Endothelial cell of umbilical vein (primary cell): ENCODE measurements around the gene ALK. TPM values are rescaled to one million over a fixed set of nuclear protein-coding genes. Genes with fewer than 3 reads are reported as not detected.

ENCODE experiments used
- BruUV-seq: library from RNA; stranded (reverse); fragments of 400-500 nt; replicated peaks from 2 replicates; lab custom pipeline; 2021; lab: Mats Ljungman, UMichigan
- CTCF ChIA-PET: fragments of 300-600, 350-600 bp; sonication (Branson Sonifier 250); formaldehyde crosslinking; loops from one replicate; lab custom pipeline; 2021; ENCODE audit warnings: antibody characterized with exemption, inconsistent platforms; lab: Charles Lee
- POLR2A ChIA-PET: fragments of 300-600, 350-600 bp; sonication (Branson Sonifier 250); formaldehyde crosslinking; loops from one replicate; lab custom pipeline; 2021; ENCODE audit warnings: antibody characterized with exemption, inconsistent platforms; lab: Charles Lee
- DNase-seq: peaks from one replicate; pipeline ENCODE4 v3.0.0-alpha.2; 2011; ENCODE audit warnings: low read depth, low spot score
- FAIRE-seq: peaks from 2 replicates; lab custom pipeline; 2011; peaks lifted over from hg19 to GRCh38; lab: Jason Lieb, UNC
- H2AFZ ChIP-seq: 2 replicates; pipeline ENCODE4 v1.6.0; 2012; ENCODE audit warnings: low read depth, low read length, control low read depth, inconsistent platforms
- H3K27ac ChIP-seq: 2 replicates; pipeline ENCODE4 v1.5.1; 2011; ENCODE audit warnings: low read depth, mild to moderate bottlenecking, control low read depth, low read length, moderate library complexity; ENCODE audit not compliant: insufficient read depth
- H3K27me3 ChIP-seq, 2 experiments: 2 replicates each; pipeline versions ENCODE4 v1.6.0 to v1.6.1; 2011; ENCODE audit warnings: low read length in 2 of 2, mixed read lengths in 1 of 2; ENCODE audit not compliant: control insufficient read depth in 2 of 2, insufficient read depth in 2 of 2
- H3K36me3 ChIP-seq, 2 experiments: 2 replicates in 1 of 2; 3 replicates in 1 of 2; pipeline ENCODE4 v1.5.1; 2011; ENCODE audit warnings: low read length in 2 of 2, mild to moderate bottlenecking in 1 of 2, moderate library complexity in 1 of 2; ENCODE audit not compliant: control insufficient read depth in 2 of 2, insufficient read depth in 2 of 2; ENCODE audit errors: extremely low read depth in 1 of 2
- H3K4me1 ChIP-seq: 3 replicates; pipeline ENCODE4 v1.5.1; 2011; ENCODE audit warnings: mild to moderate bottlenecking, low read length; ENCODE audit not compliant: control insufficient read depth, insufficient read depth; ENCODE audit errors: extremely low read depth
- H3K4me2 ChIP-seq: 2 replicates; pipeline ENCODE4 v1.6.1; 2011; ENCODE audit warnings: low read length, control low read depth, mixed read lengths; ENCODE audit not compliant: insufficient read depth
- H3K4me3 ChIP-seq, 3 experiments: fragments of 200-600 bp in 1 of 3; sonication (generic), shearing (Covaris generic) in 1 of 3; replicated peaks in 1 of 3; 2 replicates each; pipeline ENCODE4 v1.5.1; 2011 to 2016; ENCODE audit warnings: control low read depth in 3 of 3, low read length in 3 of 3, mild to moderate bottlenecking in 2 of 3, inconsistent platforms in 1 of 3, low read depth in 1 of 3, moderate library complexity in 1 of 3; ENCODE audit not compliant: insufficient read depth in 1 of 3
- H3K79me2 ChIP-seq: 2 replicates; pipeline ENCODE4 v1.6.0; 2012; ENCODE audit warnings: low read length, inconsistent platforms; ENCODE audit not compliant: control insufficient read depth, insufficient read depth
- H3K9ac ChIP-seq: replicated peaks from 2 replicates; pipeline ENCODE3; 2011; ENCODE audit warnings: low read length, control low read depth; ENCODE audit not compliant: insufficient read depth; ENCODE audit errors: extremely low read depth
- H3K9me1 ChIP-seq: replicated peaks from 3 replicates; pipeline ENCODE4 v1.6.0; 2011; ENCODE audit warnings: mild to moderate bottlenecking, low read length; ENCODE audit not compliant: control insufficient read depth, insufficient read depth; ENCODE audit errors: extremely low read depth
- H3K9me3 ChIP-seq: replicated peaks from 2 replicates; pipeline ENCODE4 v1.5.1; 2012; ENCODE audit warnings: low read length, inconsistent platforms; ENCODE audit not compliant: control insufficient read depth, insufficient read depth
- H4K20me1 ChIP-seq: replicated peaks from 2 replicates; pipeline ENCODE3; 2011; ENCODE audit warnings: mild to moderate bottlenecking, low read length; ENCODE audit not compliant: control insufficient read depth, insufficient read depth; ENCODE audit errors: extremely low read depth
- EZH2 ChIP-seq: IDR thresholded peaks from 2 replicates; pipeline ENCODE4 v1.6.1; 2012; ENCODE audit warnings: borderline replicate concordance, low read depth, mild to moderate bottlenecking, moderate library complexity, low read length, inconsistent platforms; ENCODE audit not compliant: severe bottlenecking
- FOS ChIP-seq: IDR thresholded peaks from 2 replicates; pipeline ENCODE4 v1.6.1; 2011; ENCODE audit warnings: mild to moderate bottlenecking, low read length, moderate library complexity, borderline replicate concordance; ENCODE audit not compliant: insufficient read depth
- GATA2 ChIP-seq: IDR thresholded peaks from 2 replicates; pipeline ENCODE4 v1.7.0; 2011; ENCODE audit warnings: low read depth, mild to moderate bottlenecking, moderate library complexity, mixed read lengths, low read length; ENCODE audit not compliant: insufficient read length, insufficient read depth
- JUN ChIP-seq: IDR thresholded peaks from 2 replicates; pipeline ENCODE4 v1.6.1; 2011; ENCODE audit warnings: borderline replicate concordance, low read depth; ENCODE audit not compliant: insufficient read length, insufficient read depth
- MYC ChIP-seq: IDR thresholded peaks from one replicate; pipeline ENCODE4 v1.6.1; 2011; ENCODE audit warnings: mild to moderate bottlenecking, low read depth, low read length
- POLR2A ChIP-seq: IDR thresholded peaks from 2 replicates; pipeline ENCODE4 v1.6.1; 2012; ENCODE audit warnings: low read depth, mild to moderate bottlenecking, control low read depth, low read length
- POLR2AphosphoS5 ChIP-seq: IDR thresholded peaks from 2 replicates; pipeline ENCODE4 v1.6.1; 2012; ENCODE audit warnings: low read depth, mild to moderate bottlenecking, control low read depth, low read length, moderate library complexity; ENCODE audit not compliant: insufficient read depth
- dilution Hi-C: fragments of 300-500 bp; cut with MboI; formaldehyde crosslinking; loops from one replicate; pipeline ENCODE4 v1.15.0; 2019; ENCODE audit warnings: low sequenced_read_pairs; ENCODE audit not compliant: extremely low pct_ligation_motif_present
- intact Hi-C: fragments of 100-400 bp; cut with micrococcal nuclease; formaldehyde crosslinking; loops from one replicate; pipeline ENCODE4 v1.10.0; 2022
- polyA plus RNA-seq, 4 experiments: library from polyadenylated mRNA; depleted of rRNA in 3 of 4; stranded (reverse) in 3 of 4; unstranded in 1 of 4; fragments of >200 nt; gene quantifications; 2 replicates each; pipeline versions ENCODE4 v1.2.1 to v1.2.3, GENCODE V29; 2011 to 2012; ENCODE audit warnings: missing spikeins in 1 of 4
- total RNA-seq: library from RNA; stranded (reverse); gene quantifications from 2 replicates; pipeline ENCODE4 v1.2.3, GENCODE V29; 2021
- TF ChIP-seq, protein P1 (sequence below), 2 donors: IDR thresholded peaks; 1 replicate in 1 of 2; 2 replicates in 1 of 2; pipeline ENCODE4 v1.5.1; 2011; ENCODE audit warnings: low read length in 2 of 2, mild to moderate bottlenecking in 2 of 2, moderate library complexity in 2 of 2, control low read depth in 1 of 2, inconsistent platforms in 1 of 2, low read depth in 1 of 2; ENCODE audit not compliant: insufficient read depth in 1 of 2; ENCODE audit errors: extremely low read depth in 1 of 2
- TF ChIP-seq, protein P2 (sequence below): IDR thresholded peaks from 2 replicates; pipeline ENCODE4 v1.6.1; 2011; ENCODE audit not compliant: insufficient read depth, insufficient read length

ALK gene
- total and polyA plus RNA-seq, 2 donors (not counting 3 experiments of a cell fraction or from before 2014, with no cell fraction given), result not detected

DNA sequence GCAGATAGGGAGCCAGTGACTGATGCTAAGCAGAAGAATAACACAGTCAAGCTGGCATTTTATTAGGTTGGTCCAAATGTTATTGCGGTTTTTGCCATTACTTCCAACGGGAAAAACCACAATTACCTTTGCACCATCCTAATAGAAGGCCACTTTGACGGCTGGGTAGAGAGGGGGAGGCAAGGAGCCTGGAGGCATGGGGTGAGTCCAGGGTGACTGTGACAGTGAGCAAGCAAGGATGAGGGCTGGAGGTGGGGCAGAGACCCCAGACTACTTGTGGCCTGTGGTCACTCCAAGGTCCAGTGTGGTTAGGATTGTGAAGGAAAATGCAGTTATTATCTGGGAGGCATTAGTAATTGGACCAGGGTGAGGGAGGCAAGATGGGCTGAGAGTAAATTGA, 416.6 kb downstream of the ALK start:
- H3K9me1 ChIP-seq, result no peaks in the 10 kb centered on the region
- H3K36me3 ChIP-seq, result no peaks in the 10 kb centered on the region
- no peak overlapping the region for H3K9ac ChIP-seq
- no peaks in the 10 kb centered on the region for H3K79me2 ChIP-seq
- no peaks in the 10 kb centered on the region for H4K20me1 ChIP-seq
- dilution Hi-C loops, result no loop called here
- BruUV-seq, result no TSS peak
- no peak for FAIRE-seq
- intact Hi-C loops, result no loop called here
- H3K4me1 ChIP-seq, result no peaks in the 10 kb centered on the region
- H3K9me3 ChIP-seq, result peaks cover 3% of the 10 kb centered on the region
- DNase-seq, result no peak
- POLR2A ChIA-PET, result no interaction called here
- H3K27me3 ChIP-seq, result no peaks in the 10 kb centered on the region
- no peak overlapping the region for H3K4me2 ChIP-seq
- H3K4me3 ChIP-seq, result no peak overlapping the region
- H2AFZ ChIP-seq, result no peak overlapping the region
- no peak overlapping the region for H3K27ac ChIP-seq
- no peak for TF ChIP-seq GATA2
- no peak for TF ChIP-seq EZH2
- TF ChIP-seq, protein P1, sequence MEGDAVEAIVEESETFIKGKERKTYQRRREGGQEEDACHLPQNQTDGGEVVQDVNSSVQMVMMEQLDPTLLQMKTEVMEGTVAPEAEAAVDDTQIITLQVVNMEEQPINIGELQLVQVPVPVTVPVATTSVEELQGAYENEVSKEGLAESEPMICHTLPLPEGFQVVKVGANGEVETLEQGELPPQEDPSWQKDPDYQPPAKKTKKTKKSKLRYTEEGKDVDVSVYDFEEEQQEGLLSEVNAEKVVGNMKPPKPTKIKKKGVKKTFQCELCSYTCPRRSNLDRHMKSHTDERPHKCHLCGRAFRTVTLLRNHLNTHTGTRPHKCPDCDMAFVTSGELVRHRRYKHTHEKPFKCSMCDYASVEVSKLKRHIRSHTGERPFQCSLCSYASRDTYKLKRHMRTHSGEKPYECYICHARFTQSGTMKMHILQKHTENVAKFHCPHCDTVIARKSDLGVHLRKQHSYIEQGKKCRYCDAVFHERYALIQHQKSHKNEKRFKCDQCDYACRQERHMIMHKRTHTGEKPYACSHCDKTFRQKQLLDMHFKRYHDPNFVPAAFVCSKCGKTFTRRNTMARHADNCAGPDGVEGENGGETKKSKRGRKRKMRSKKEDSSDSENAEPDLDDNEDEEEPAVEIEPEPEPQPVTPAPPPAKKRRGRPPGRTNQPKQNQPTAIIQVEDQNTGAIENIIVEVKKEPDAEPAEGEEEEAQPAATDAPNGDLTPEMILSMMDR (IDR thresholded peaks at IDR 0.05; ENCODE audit: extremely low read depth in 1 of 2, insufficient read depth in 1 of 2, low read depth in 1 of 2, low read length in 2 of 2), result no peak
- TF ChIP-seq MYC, result no peak
- no peak for TF ChIP-seq POLR2A
- TF ChIP-seq, protein P2, sequence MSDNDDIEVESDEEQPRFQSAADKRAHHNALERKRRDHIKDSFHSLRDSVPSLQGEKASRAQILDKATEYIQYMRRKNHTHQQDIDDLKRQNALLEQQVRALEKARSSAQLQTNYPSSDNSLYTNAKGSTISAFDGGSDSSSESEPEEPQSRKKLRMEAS, result no peak
- no peak for TF ChIP-seq POLR2AphosphoS5
- no peak for TF ChIP-seq FOS
- TF ChIP-seq JUN, result no peak
- CTCF ChIA-PET, result no interaction called here
